Measurements from ENCODE around the gene TMA7B. TPM values are rescaled to one million over a fixed set of nuclear protein-coding genes. Genes with fewer than 3 reads are reported as not detected.

TMA7B gene
- polyA plus RNA-seq, 1 experiment, result not detected

- no peak for TF ChIP-seq CTCF (IDR thresholded peaks at IDR 0.05; ENCODE audit: insufficient read depth, low read depth, low read length)
- no peak for DNase-seq (ENCODE audit: low read depth)
These were observed 7.1 kb downstream of the TMA7B start for GRCh38 chr22:39967103-39967829.

GRCh38 chr22:39967996-39968972 lies 8.1 kb downstream of the TMA7B start:
- no peaks in the 10 kb centered on the region for H3K36me3 ChIP-seq (ENCODE audit: control insufficient read depth, insufficient read depth, low read length)
- no peak overlapping the region for H3K4me3 ChIP-seq (ENCODE audit: low read depth, low read length)
- DNase-seq (ENCODE audit: low read depth), result no peak
- H3K27me3 ChIP-seq (ENCODE audit: control insufficient read depth, insufficient read depth, low read length), result peaks cover 20% of the 10 kb centered on the region
- ChIA-PET POLR2A (no interaction called here), CTCF (interaction anchor here (1.1 to 1.7 kb wide), 2 partner anchors 9 to 14 kb away, joined by 3 to 5 read pairs; no protein-coding TSS in a partner anchor)
- TF ChIP-seq CTCF (IDR thresholded peaks at IDR 0.05; ENCODE audit: insufficient read depth, low read depth, low read length), result no peak

More at GRCh38 chr22:39967103-39967829, 7.1 kb downstream of the TMA7B start:
- Histone ChIP-seq H3K36me3 (ENCODE audit: control insufficient read depth, insufficient read depth, low read length) (no peaks in the 10 kb centered on the region), H3K27me3 (ENCODE audit: control insufficient read depth, insufficient read depth, low read length) (peaks cover 17% of the 10 kb centered on the region), H3K4me3 (ENCODE audit: low read depth, low read length) (no peak overlapping the region)
- POLR2A ChIA-PET, result no interaction called here
- CTCF ChIA-PET, result interaction anchor here (1.7 kb wide), 1 partner anchor 15 kb away, joined by 5 read pairs; no protein-coding TSS in a partner anchor

GRCh38 chr22:39970742-39971141 lies 10.5 kb downstream of the TMA7B start:
- CTCF ChIA-PET, result interaction anchor here (1.0 kb wide), 1 partner anchor 29 kb away, joined by 4 read pairs; no protein-coding TSS in a partner anchor
- no peaks in the 10 kb centered on the region for H3K36me3 ChIP-seq (ENCODE audit: control insufficient read depth, insufficient read depth, low read length)
- no peak overlapping the region for H3K4me3 ChIP-seq (ENCODE audit: low read depth, low read length)
- DNase-seq (ENCODE audit: low read depth), result no peak
- H3K27me3 ChIP-seq (ENCODE audit: control insufficient read depth, insufficient read depth, low read length), result peaks cover 24% of the 10 kb centered on the region
- POLR2A ChIA-PET, result no interaction called here
- TF ChIP-seq CTCF (IDR thresholded peaks at IDR 0.05; ENCODE audit: insufficient read depth, low read depth, low read length), result no peak

GRCh38 chr22:39972641-39973040 lies 12.4 kb downstream of the TMA7B start:
- CTCF ChIA-PET, result interaction anchor here (0.9 kb wide), 1 partner anchor 8 kb away, joined by 3 read pairs; no protein-coding TSS in a partner anchor
- no peaks in the 10 kb centered on the region for H3K36me3 ChIP-seq (ENCODE audit: control insufficient read depth, insufficient read depth, low read length)
- POLR2A ChIA-PET, result no interaction called here
- no peak for DNase-seq (ENCODE audit: low read depth)
- H3K27me3 ChIP-seq (ENCODE audit: control insufficient read depth, insufficient read depth, low read length), result peaks cover 29% of the 10 kb centered on the region
- H3K4me3 ChIP-seq (ENCODE audit: low read depth, low read length), result no peak overlapping the region
- TF ChIP-seq CTCF (IDR thresholded peaks at IDR 0.05; ENCODE audit: insufficient read depth, low read depth, low read length), result no peak

- CTCF ChIA-PET, result no interaction called here
These were observed 13.5 kb downstream of the TMA7B start for GRCh38 chr22:39973656-39974055.

More at GRCh38 chr22:39973656-39974055, 13.5 kb downstream of the TMA7B start:
- peaks cover 23% of the 10 kb centered on the region for H3K27me3 ChIP-seq (ENCODE audit: control insufficient read depth, insufficient read depth, low read length)
- DNase-seq (ENCODE audit: low read depth), result no peak
- no peak for TF ChIP-seq CTCF (IDR thresholded peaks at IDR 0.05; ENCODE audit: insufficient read depth, low read depth, low read length)
- no peak overlapping the region for H3K4me3 ChIP-seq (ENCODE audit: low read depth, low read length)
- H3K36me3 ChIP-seq (ENCODE audit: control insufficient read depth, insufficient read depth, low read length), result no peaks in the 10 kb centered on the region
- POLR2A ChIA-PET, result no interaction called here
